ENCODE data around the gene SH2B3. TPM values are rescaled to one million over a fixed set of nuclear protein-coding genes. Genes with fewer than 3 reads are reported as not detected.

SH2B3 gene
- total and polyA plus RNA-seq, 7 experiments from 2014 or later = 3.5 to 71.4 (median 19.7) TPM

DNA sequence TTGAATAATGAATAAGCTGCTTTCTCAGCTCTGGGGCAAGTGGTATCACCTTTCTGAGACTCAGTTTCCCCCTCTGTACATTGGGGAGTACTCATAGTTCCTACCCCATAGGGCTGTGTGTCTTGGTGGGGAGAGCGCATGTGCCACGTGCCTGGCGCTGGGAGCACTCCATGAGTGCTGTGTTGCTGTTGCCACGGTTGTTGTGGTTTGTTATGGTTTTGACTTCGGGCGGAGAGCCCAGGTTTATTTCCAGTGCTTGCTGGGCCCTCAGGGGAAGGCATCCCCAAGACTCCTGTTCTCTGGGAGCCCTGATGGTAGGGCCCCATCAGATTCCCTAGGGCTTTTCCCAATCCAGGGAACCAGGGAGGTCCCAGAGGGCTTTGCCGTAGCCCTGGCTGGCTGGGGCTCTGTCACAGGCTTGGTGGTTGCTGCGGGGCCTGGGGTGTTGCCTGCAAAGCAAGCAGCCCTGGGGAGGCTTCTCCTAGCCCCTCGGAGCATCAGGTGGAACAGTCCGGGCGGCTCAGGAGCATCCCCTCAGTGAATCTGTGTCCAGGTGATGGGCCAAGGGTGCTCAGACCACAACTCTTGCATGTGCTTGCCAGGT, 18.6 kb downstream of the SH2B3 start:
- DNase-seq = no peak

DNA sequence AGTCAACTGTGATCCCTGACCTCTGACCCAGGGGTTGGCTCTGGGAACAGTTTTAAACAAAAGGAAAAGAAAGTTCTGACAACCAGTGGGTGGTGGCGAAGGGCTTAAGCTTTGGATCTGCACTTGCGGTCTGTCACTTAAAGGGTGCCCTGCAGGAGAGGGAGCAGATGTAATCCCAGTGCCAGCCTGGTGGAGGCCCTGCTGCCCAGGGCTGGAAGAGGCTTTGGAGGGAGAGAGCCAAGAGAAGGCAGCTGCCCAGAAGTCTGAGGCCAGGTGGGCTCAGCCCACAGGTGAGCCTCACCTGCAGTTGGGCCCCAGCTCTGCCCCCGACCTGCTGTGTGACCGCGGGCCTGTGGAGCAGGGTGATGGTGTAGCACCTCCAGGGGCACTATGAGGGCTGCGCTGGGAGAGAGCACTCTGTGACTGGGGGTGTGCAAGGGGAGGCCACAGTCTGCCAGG, 19.1 kb downstream of the SH2B3 start:
- POLR2A ChIA-PET = interaction anchor here (1.3 to 9.3 kb wide), 4 partner anchors 10 to 26 kb away, joined by 3 to 127 read pairs (median 9); partner anchors contain the start of gene SH2B3
- H3K27ac ChIP-seq (ENCODE audit: low read depth, low read length) = peak overlapping the region; percentile 69
- intact Hi-C loops (cut with micrococcal nuclease) = no loop called here

More for the DNA sequence above, 18.6 kb downstream of the SH2B3 start:
- H3K4me1 ChIP-seq (ENCODE audit: control insufficient read depth in 2 of 2, insufficient read depth in 2 of 2, low read length in 2 of 2) = peaks cover 48 to 49% of the 10 kb centered on the region in 2 donors
- CTCF ChIA-PET = interaction anchor here (0.5 to 3.0 kb wide), 7 partner anchors 21 to 87 kb away, joined by 3 to 11 read pairs (median 3); no protein-coding TSS in a partner anchor
- Mint-ChIP-seq H3K9me3 (no peaks in the 10 kb centered on the region), H3K27ac (peak overlapping the region; percentile 80 to 99 (median 93)), H3K36me3 (peaks cover 0 to 16% (median 9%) of the 10 kb centered on the region in 5 donors), H3K4me1 (peaks cover 39 to 64% (median 56%) of the 10 kb centered on the region in 7 donors), H3K4me3 (peak overlapping the region in 6 of 10 donors; percentile 26 to 73 (median 50)), H3K27me3 (no peaks in the 10 kb centered on the region)
- POLR2A ChIA-PET = interaction anchor here (0.7 to 9.3 kb wide), 3 partner anchors 8 to 15 kb away, joined by 3 to 127 read pairs (median 5); partner anchors contain the start of gene SH2B3
- ATAC-seq = no peak
- H3K27me3 ChIP-seq (ENCODE audit: control insufficient read depth in 2 of 2, insufficient read depth in 2 of 2, low read length in 2 of 2) = no peaks in the 10 kb centered on the region
- H3K27ac ChIP-seq (ENCODE audit: low read depth, low read length) = no peak overlapping the region
- intact Hi-C loops (cut with micrococcal nuclease) = no loop called here
- H3K9me3 ChIP-seq (ENCODE audit: control insufficient read depth in 2 of 3, low read length in 3 of 3) = no peaks in the 10 kb centered on the region
- peaks cover 0 to 26% (median 0%) of the 10 kb centered on the region in 3 experiments for H3K36me3 ChIP-seq (ENCODE audit: control insufficient read depth in 2 of 3, insufficient read depth in 3 of 3, low read length in 3 of 3)
- H3K4me3 ChIP-seq (ENCODE audit: low read length) = no peak overlapping the region

DNA sequence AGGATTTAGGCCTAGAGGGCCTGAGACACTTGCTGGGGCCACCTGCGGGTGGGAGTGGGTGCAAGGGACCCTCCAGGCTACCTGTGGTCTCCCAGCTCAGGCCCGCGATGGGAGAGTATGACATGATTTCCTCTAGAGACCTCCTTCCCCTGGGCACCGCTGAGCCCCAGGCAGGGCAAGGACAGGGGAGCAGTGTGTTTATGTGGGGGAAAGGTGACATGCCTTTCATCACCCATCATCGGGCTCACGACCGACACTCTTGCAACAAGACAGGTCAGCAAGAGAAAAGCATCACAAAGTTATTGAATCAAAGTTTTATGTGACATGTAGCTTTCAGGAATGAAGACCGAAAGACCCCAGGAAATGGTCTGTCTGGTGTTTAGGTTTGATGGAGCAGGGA, 19.9 kb downstream of the SH2B3 start:
- Mint-ChIP-seq H3K4me3 (peak overlapping the region; percentile 48 to 73 (median 64)), H3K27ac (peak overlapping the region; percentile 80 to 99 (median 93)), H3K9me3 (no peaks in the 10 kb centered on the region), H3K27me3 (no peaks in the 10 kb centered on the region), H3K4me1 (peaks cover 47 to 76% (median 63%) of the 10 kb centered on the region in 7 donors), H3K36me3 (peaks cover 0 to 8% (median 5%) of the 10 kb centered on the region in 5 donors)
- H3K27me3 ChIP-seq (ENCODE audit: control insufficient read depth in 2 of 2, insufficient read depth in 2 of 2, low read length in 2 of 2) = no peaks in the 10 kb centered on the region
- CTCF ChIA-PET = interaction anchor here (0.9 to 1.7 kb wide), 5 partner anchors 9 to 29 kb away, joined by 3 to 7 read pairs (median 4); no protein-coding TSS in a partner anchor
- DNase-seq (no peak), ATAC-seq (no peak)
- no peak overlapping the region for H3K4me3 ChIP-seq (ENCODE audit: low read length)
- POLR2A ChIA-PET = interaction anchor here (1.0 to 9.3 kb wide), 5 partner anchors 10 to 25 kb away, joined by 3 to 127 read pairs (median 9); partner anchors contain the start of gene SH2B3
- intact Hi-C loops (cut with micrococcal nuclease) = loop anchor here in 1 of 2 donors (1.0 kb wide), 2 partner anchors 9 to 26 kb away; no protein-coding TSS in a partner anchor
- peaks cover 62 to 63% of the 10 kb centered on the region in 2 donors for H3K4me1 ChIP-seq (ENCODE audit: control insufficient read depth in 2 of 2, insufficient read depth in 2 of 2, low read length in 2 of 2)
- H3K27ac ChIP-seq (ENCODE audit: low read depth, low read length) = peak overlapping the region; percentile 69
- H3K9me3 ChIP-seq (ENCODE audit: control insufficient read depth in 2 of 3, low read length in 3 of 3) = no peaks in the 10 kb centered on the region
- H3K36me3 ChIP-seq (ENCODE audit: control insufficient read depth in 2 of 3, insufficient read depth in 3 of 3, low read length in 3 of 3) = peaks cover 0 to 14% (median 0%) of the 10 kb centered on the region in 3 experiments

More for the DNA sequence above, 19.1 kb downstream of the SH2B3 start:
- Mint-ChIP-seq H3K36me3 (peaks cover 0 to 13% (median 9%) of the 10 kb centered on the region in 5 donors), H3K9me3 (no peaks in the 10 kb centered on the region), H3K27me3 (no peaks in the 10 kb centered on the region), H3K4me1 (peaks cover 39 to 69% (median 58%) of the 10 kb centered on the region in 7 donors), H3K27ac (peak overlapping the region; percentile 80 to 99 (median 93)), H3K4me3 (peak overlapping the region in 6 of 10 donors; percentile 35 to 73 (median 64))
- DNase-seq = no peak
- Histone ChIP-seq H3K4me3 (ENCODE audit: low read length) (no peak overlapping the region), H3K27me3 (ENCODE audit: control insufficient read depth in 2 of 2, insufficient read depth in 2 of 2, low read length in 2 of 2) (no peaks in the 10 kb centered on the region), H3K36me3 (ENCODE audit: control insufficient read depth in 2 of 3, insufficient read depth in 3 of 3, low read length in 3 of 3) (peaks cover 0 to 21% (median 0%) of the 10 kb centered on the region in 3 experiments), H3K4me1 (ENCODE audit: control insufficient read depth in 2 of 2, insufficient read depth in 2 of 2, low read length in 2 of 2) (peaks cover 54 to 55% of the 10 kb centered on the region in 2 donors), H3K9me3 (ENCODE audit: control insufficient read depth in 2 of 3, low read length in 3 of 3) (no peaks in the 10 kb centered on the region)
- peak; percentile 52 for ATAC-seq
- CTCF ChIA-PET = interaction anchor here (0.6 to 2.4 kb wide), 7 partner anchors 10 to 28 kb away, joined by 3 to 11 read pairs (median 4); no protein-coding TSS in a partner anchor

DNA sequence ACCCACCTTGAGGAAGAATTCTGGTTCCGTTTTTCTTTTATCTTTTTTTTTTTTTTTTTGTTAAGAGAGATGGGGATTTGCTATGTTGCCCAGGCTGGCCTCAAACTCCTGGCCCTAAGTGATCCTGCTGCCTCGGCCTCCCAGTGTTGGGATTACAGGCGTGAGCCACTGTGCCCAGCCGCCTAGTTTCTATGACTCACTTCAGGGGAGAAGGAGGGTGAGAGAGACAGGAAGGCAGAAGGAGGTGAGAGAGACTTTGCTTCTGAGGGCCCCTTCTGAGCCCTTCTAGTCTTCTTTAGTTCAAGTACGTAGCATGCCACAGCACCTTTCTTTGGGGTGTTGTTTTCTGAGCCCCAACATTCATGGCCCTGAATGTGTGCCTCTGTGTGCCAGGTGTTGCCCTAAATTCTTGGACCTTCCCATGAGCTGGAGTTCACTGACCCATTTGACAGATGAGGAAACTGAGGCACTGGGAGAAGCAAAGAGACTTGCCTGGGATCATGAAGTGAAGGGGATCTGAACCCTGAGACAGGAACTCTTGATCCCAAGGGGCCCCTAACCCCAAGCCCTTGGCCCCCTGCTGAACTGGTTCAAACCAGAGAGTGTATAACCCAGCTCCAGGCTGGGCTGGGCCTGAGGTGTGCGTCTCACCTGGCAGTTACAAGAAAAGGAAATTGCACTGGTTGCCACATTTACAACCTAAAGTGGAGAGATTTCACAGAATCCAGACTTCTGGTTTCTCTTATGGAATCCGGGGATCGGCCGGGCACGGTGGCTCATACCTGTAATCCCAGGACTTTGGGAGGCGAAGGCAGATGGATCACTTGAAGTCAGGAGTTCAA, 20.8 kb downstream of the SH2B3 start:
- Histone ChIP-seq H3K9me3 (ENCODE audit: control insufficient read depth in 2 of 3, low read length in 3 of 3) (no peaks in the 10 kb centered on the region), H3K36me3 (ENCODE audit: control insufficient read depth in 2 of 3, insufficient read depth in 3 of 3, low read length in 3 of 3) (peaks cover 0 to 6% (median 0%) of the 10 kb centered on the region in 3 experiments), H3K4me3 (ENCODE audit: low read length) (peak overlapping the region; percentile 13), H3K27ac (ENCODE audit: low read depth, low read length) (peak overlapping the region; percentile 69), H3K27me3 (ENCODE audit: control insufficient read depth in 2 of 2, insufficient read depth in 2 of 2, low read length in 2 of 2) (no peaks in the 10 kb centered on the region), H3K4me1 (ENCODE audit: control insufficient read depth in 2 of 2, insufficient read depth in 2 of 2, low read length in 2 of 2) (peaks cover 71 to 72% of the 10 kb centered on the region in 2 donors)
- H3K27ac Mint-ChIP-seq = peak overlapping the region; percentile 80 to 99 (median 93)
- ChIA-PET POLR2A (interaction anchor here (1.0 to 9.3 kb wide), 5 partner anchors 8 to 21 kb away, joined by 3 to 127 read pairs (median 9); partner anchors contain the start of gene SH2B3), CTCF (interaction anchor here (1.0 to 1.9 kb wide), 5 partner anchors 18 to 30 kb away, joined by 3 to 7 read pairs (median 5); no protein-coding TSS in a partner anchor)
- DNase-seq (peak in 1 of 9 donors; percentile 39), ATAC-seq (peak; percentile 32)
- peaks cover 56 to 83% (median 71%) of the 10 kb centered on the region in 7 donors for H3K4me1 Mint-ChIP-seq
- H3K9me3 Mint-ChIP-seq = no peaks in the 10 kb centered on the region
- H3K27me3 Mint-ChIP-seq = no peaks in the 10 kb centered on the region
- peak overlapping the region; percentile 48 to 73 (median 67) for H3K4me3 Mint-ChIP-seq
- intact Hi-C loops (cut with micrococcal nuclease) = loop anchor here in 1 of 2 donors (1.0 kb wide), 2 partner anchors 8 to 25 kb away; no protein-coding TSS in a partner anchor
- H3K36me3 Mint-ChIP-seq = peaks cover 0 to 4% (median 3%) of the 10 kb centered on the region in 5 donors

DNA sequence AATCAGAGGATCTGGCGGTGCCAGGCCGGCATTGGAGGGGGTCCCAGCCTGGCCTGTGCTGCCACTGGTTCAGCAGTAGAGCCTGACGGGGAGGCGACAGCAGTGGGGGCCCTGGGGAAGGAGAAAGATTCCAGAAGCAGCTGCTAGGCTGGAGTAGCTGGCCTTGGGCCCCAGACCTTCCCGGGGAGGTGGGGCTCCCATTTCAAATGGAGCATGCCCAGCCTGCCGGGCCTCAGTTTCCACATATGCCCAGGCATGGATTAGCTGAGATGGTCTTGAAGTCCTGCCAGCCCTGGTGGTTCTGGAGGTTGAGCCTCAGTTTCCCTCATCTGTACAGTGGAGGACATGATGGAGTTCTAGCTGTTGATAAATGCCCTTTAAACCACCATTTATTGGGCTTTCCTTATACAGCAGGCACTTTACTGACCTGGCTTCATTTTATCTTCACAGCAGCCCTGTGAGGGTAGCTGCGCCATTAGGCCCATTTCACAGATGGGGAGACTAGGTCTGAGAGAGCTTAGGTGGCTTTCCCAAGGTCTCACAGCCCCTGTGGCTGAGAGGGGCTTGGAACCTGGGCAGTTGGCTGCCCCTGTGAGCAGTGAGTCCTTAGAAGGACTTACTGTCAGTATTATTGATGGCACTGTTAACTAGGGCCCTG, 21.8 kb downstream of the SH2B3 start:
- Histone ChIP-seq H3K4me3 (ENCODE audit: low read length) (no peak overlapping the region), H3K27ac (ENCODE audit: low read depth, low read length) (peak overlapping the region; percentile 94), H3K27me3 (ENCODE audit: control insufficient read depth in 2 of 2, insufficient read depth in 2 of 2, low read length in 2 of 2) (no peaks in the 10 kb centered on the region), H3K36me3 (ENCODE audit: control insufficient read depth in 2 of 3, insufficient read depth in 3 of 3, low read length in 3 of 3) (no peaks in the 10 kb centered on the region), H3K4me1 (ENCODE audit: control insufficient read depth in 2 of 2, insufficient read depth in 2 of 2, low read length in 2 of 2) (peaks cover 79 to 81% of the 10 kb centered on the region in 2 donors), H3K9me3 (ENCODE audit: control insufficient read depth in 2 of 3, low read length in 3 of 3) (no peaks in the 10 kb centered on the region)
- Mint-ChIP-seq H3K4me3 (peak overlapping the region in 6 of 10 donors; percentile 48 to 97 (median 71)), H3K27me3 (no peaks in the 10 kb centered on the region), H3K4me1 (peaks cover 64 to 88% (median 78%) of the 10 kb centered on the region in 7 donors), H3K27ac (peak overlapping the region; percentile 89 to 99 (median 94)), H3K9me3 (no peaks in the 10 kb centered on the region), H3K36me3 (peaks cover 0 to 9% (median 4%) of the 10 kb centered on the region in 5 donors)
- ChIA-PET CTCF (interaction anchor here (0.7 to 1.9 kb wide), 4 partner anchors 19 to 31 kb away, joined by 3 to 7 read pairs (median 4); no protein-coding TSS in a partner anchor), POLR2A (interaction anchor here (0.9 to 9.3 kb wide), 5 partner anchors 8 to 19 kb away, joined by 3 to 127 read pairs (median 5); partner anchors contain the start of gene SH2B3)
- DNase-seq (no peak), ATAC-seq (no peak)
- intact Hi-C loops (cut with micrococcal nuclease) = no loop called here
